DND-41 (cell line): ENCODE data around the gene SEMA7A.

ENCODE experiments used
- ATAC-seq: fragments of 200-7000 bp; cut with Tn5 transposase; 3 replicates; pipeline ENCODE4 v1.9.1; 2021; ENCODE audit warnings: low read depth; ENCODE audit not compliant: insufficient read depth
- DNase-seq: peaks from one replicate; pipeline ENCODE4 v3.0.0-alpha.2; 2020
- H2AFZ ChIP-seq: 2 replicates; pipeline ENCODE4 v1.6.0; 2012; ENCODE audit warnings: low read depth, low read length
- H3K27ac ChIP-seq: 2 replicates; pipeline ENCODE4 v1.5.1; 2012; ENCODE audit warnings: low read length, inconsistent platforms
- H3K27me3 ChIP-seq: fragments of 200-600 bp; sonication (generic); 2 replicates; pipeline ENCODE4 v1.6.0; 2012; ENCODE audit warnings: low read length, mild to moderate bottlenecking, inconsistent platforms; ENCODE audit not compliant: insufficient read depth, poor library complexity
- H3K36me3 ChIP-seq: 2 replicates; pipeline ENCODE4 v1.5.1; 2012; ENCODE audit warnings: low read length, inconsistent platforms; ENCODE audit not compliant: insufficient read depth
- H3K4me1 ChIP-seq: 2 replicates; pipeline ENCODE4 v1.5.1; 2012; ENCODE audit warnings: mild to moderate bottlenecking, low read length; ENCODE audit not compliant: insufficient read depth
- H3K4me2 ChIP-seq: 2 replicates; pipeline ENCODE4 v1.6.0; 2012; ENCODE audit warnings: mild to moderate bottlenecking, moderate library complexity, low read length, inconsistent platforms; ENCODE audit not compliant: insufficient read depth
- H3K4me3 ChIP-seq, 2 experiments: fragments of 200-600 bp in 1 of 2; shearing (Covaris generic) in 1 of 2; 2 replicates each; pipeline ENCODE4 v1.5.1; 2012 to 2016; ENCODE audit warnings: inconsistent platforms in 2 of 2, low read length in 2 of 2, mild to moderate bottlenecking in 2 of 2, low read depth in 1 of 2, moderate library complexity in 1 of 2
- H3K79me2 ChIP-seq: 2 replicates; pipeline ENCODE4 v1.6.0; 2012; ENCODE audit warnings: low read length, inconsistent platforms; ENCODE audit not compliant: insufficient read depth
- H3K9ac ChIP-seq: 2 replicates; pipeline ENCODE4 v1.6.0; 2012; ENCODE audit warnings: low read depth, mild to moderate bottlenecking, inconsistent platforms, low read length, moderate library complexity
- H3K9me3 ChIP-seq: 2 replicates; pipeline ENCODE4 v1.5.1; 2012; ENCODE audit warnings: low read length, moderate library complexity, mild to moderate bottlenecking, inconsistent platforms; ENCODE audit not compliant: insufficient read depth, severe bottlenecking
- H4K20me1 ChIP-seq: 2 replicates; pipeline ENCODE4 v1.6.0; 2012; ENCODE audit warnings: low read length; ENCODE audit not compliant: insufficient read depth
- EZH2 ChIP-seq: IDR thresholded peaks from 3 replicates; pipeline ENCODE4 v1.6.1; 2012; ENCODE audit warnings: borderline replicate concordance, low read depth, mild to moderate bottlenecking, moderate library complexity, low read length, inconsistent platforms; ENCODE audit not compliant: severe bottlenecking
- TF ChIP-seq, protein P1 (sequence below): IDR thresholded peaks from 2 replicates; pipeline ENCODE4 v1.5.1; 2012; ENCODE audit warnings: borderline replicate concordance, low read length, moderate library complexity, mild to moderate bottlenecking; ENCODE audit not compliant: poor library complexity, severe bottlenecking; ENCODE audit errors: extremely low read depth

The SEMA7A gene

GRCh38 chr15:74442604-74443003 is 8.8 kb upstream of the SEMA7A start:
- H3K79me2 ChIP-seq = no peaks in the 10 kb centered on the region
- no peaks in the 10 kb centered on the region for H3K9me3 ChIP-seq
- no peaks in the 10 kb centered on the region for H4K20me1 ChIP-seq
- H3K36me3 ChIP-seq = peaks cover 21% of the 10 kb centered on the region
- H3K27me3 ChIP-seq = no peaks in the 10 kb centered on the region
- no peaks in the 10 kb centered on the region for H3K4me1 ChIP-seq
- H3K4me2 ChIP-seq = no peak overlapping the region
- ATAC-seq (no peak), DNase-seq (no peak)
- no peak overlapping the region for H3K27ac ChIP-seq
- no peak overlapping the region for H2AFZ ChIP-seq
- no peak for TF ChIP-seq EZH2
- TF ChIP-seq, protein P1, sequence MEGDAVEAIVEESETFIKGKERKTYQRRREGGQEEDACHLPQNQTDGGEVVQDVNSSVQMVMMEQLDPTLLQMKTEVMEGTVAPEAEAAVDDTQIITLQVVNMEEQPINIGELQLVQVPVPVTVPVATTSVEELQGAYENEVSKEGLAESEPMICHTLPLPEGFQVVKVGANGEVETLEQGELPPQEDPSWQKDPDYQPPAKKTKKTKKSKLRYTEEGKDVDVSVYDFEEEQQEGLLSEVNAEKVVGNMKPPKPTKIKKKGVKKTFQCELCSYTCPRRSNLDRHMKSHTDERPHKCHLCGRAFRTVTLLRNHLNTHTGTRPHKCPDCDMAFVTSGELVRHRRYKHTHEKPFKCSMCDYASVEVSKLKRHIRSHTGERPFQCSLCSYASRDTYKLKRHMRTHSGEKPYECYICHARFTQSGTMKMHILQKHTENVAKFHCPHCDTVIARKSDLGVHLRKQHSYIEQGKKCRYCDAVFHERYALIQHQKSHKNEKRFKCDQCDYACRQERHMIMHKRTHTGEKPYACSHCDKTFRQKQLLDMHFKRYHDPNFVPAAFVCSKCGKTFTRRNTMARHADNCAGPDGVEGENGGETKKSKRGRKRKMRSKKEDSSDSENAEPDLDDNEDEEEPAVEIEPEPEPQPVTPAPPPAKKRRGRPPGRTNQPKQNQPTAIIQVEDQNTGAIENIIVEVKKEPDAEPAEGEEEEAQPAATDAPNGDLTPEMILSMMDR = no peak
- H3K4me3 ChIP-seq = no peak overlapping the region
- no peak overlapping the region for H3K9ac ChIP-seq

DNA sequence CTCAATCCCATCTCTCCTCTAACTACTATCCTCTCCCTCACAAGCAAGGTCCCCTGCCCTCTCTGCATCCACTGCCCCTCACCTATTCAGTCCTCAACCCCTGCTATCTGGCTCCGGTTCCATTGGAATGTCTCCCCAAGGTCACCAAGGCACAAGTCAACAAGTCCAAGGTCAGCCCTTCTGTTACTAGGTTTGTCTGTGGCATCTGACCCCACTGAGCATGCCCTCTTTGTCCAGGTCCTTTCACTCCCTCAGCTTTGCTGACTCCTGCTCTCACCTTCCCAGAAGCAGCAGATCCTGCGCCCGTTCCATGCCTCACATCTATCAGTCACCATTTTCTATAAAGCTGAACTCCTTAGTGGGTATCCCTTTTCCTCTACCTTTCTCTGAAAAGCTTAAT is 8.3 kb upstream of the SEMA7A start:
- no peaks in the 10 kb centered on the region for H3K27me3 ChIP-seq
- no peak for TF ChIP-seq EZH2
- TF ChIP-seq, protein P1 = no peak
- no peaks in the 10 kb centered on the region for H3K79me2 ChIP-seq
- H3K4me1 ChIP-seq = no peaks in the 10 kb centered on the region
- H2AFZ ChIP-seq = no peak overlapping the region
- H3K4me3 ChIP-seq = no peak overlapping the region
- H3K4me2 ChIP-seq = no peak overlapping the region
- DNase-seq = no peak
- H3K27ac ChIP-seq = no peak overlapping the region
- ATAC-seq = no peak
- no peak overlapping the region for H3K9ac ChIP-seq
- H4K20me1 ChIP-seq = no peaks in the 10 kb centered on the region
- H3K9me3 ChIP-seq = no peaks in the 10 kb centered on the region
- peaks cover 21% of the 10 kb centered on the region for H3K36me3 ChIP-seq

DNA sequence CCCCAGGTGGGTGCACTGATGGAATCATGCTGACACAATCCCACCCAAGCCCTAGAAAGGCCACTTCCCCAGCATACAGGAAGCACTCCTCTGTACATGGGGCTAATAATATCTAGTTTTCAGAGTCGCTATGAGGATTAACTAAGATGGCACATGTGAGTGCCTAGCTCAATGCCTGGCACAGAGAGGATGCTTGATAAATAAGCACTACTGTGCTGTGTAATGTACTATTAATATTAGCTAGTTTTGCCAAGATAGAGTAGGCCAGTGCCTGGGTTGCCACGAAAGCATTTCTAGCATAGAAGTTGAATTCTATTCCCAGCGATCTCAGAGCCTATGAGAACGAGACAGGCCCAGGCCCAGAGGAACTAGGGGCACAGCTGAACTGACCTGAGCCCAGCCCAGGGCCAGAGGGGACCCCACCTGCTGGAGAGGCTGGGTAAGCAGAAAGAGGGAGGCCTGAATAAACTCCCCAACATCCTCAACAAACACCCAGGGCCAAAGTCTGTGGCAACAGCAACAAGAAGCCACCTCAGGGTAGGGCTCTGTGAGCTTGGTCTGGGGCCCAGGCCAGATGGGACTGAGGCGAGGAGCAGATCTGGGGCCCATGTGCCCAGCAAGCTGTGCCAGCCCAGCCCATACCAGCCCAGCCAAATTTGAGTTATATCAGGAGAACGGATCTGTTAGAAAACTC is 7.6 kb upstream of the SEMA7A start:
- no peaks in the 10 kb centered on the region for H3K9me3 ChIP-seq
- no peak overlapping the region for H3K4me3 ChIP-seq
- H3K36me3 ChIP-seq = peaks cover 17% of the 10 kb centered on the region
- no peaks in the 10 kb centered on the region for H3K79me2 ChIP-seq
- TF ChIP-seq, protein P1 = no peak
- no peak for TF ChIP-seq EZH2
- H3K4me2 ChIP-seq = no peak overlapping the region
- H2AFZ ChIP-seq = no peak overlapping the region
- ATAC-seq = no peak
- no peak overlapping the region for H3K27ac ChIP-seq
- H3K27me3 ChIP-seq = no peaks in the 10 kb centered on the region
- H3K9ac ChIP-seq = no peak overlapping the region
- no peaks in the 10 kb centered on the region for H3K4me1 ChIP-seq
- DNase-seq = no peak
- H4K20me1 ChIP-seq = no peaks in the 10 kb centered on the region
